ENCODE measurements around the gene GALNT10. TPM values are rescaled to one million over a fixed set of nuclear protein-coding genes. Genes with fewer than 3 reads are reported as not detected.

The GALNT10 gene
- polyA plus RNA-seq, 1 experiment = 203 TPM

DNA sequence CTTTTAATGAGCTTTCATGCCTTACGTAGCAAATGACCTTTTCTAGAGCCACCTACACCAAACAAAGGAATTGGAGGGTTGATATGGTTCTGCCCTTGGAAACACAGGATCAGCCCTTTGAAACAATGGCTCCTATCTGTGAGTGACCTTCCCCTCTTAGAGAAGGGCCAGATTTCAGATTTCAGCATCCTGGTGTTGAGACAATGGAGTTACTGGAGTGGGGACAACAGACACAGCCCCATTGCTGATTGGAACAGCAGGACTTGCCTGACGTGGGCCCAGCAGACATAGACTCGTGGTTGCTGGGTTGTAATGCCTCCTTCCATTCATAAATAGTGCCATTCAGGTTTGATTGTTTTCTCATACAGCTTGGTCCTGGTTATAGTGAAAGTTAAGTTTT is 96.0 kb downstream of the GALNT10 start:
- Histone ChIP-seq H3K36me3 (ENCODE audit: control insufficient read depth, insufficient read depth, low read length) (no peaks in the 10 kb centered on the region), H3K27me3 (ENCODE audit: control insufficient read depth, insufficient read depth, low read length) (no peaks in the 10 kb centered on the region), H3K4me3 (ENCODE audit: low read depth, low read length) (no peak overlapping the region)
- DNase-seq (ENCODE audit: low read depth) = no peak
- ChIA-PET POLR2A (interaction anchor here (0.6 to 0.7 kb wide), 3 partner anchors 10 to 218 kb away, joined by 3 to 4 read pairs (median 3); no protein-coding TSS in a partner anchor), CTCF (interaction anchor here (0.9 to 2.0 kb wide), 4 partner anchors 13 to 119 kb away, joined by 3 to 5 read pairs (median 3); no protein-coding TSS in a partner anchor)
- TF ChIP-seq, protein P1, sequence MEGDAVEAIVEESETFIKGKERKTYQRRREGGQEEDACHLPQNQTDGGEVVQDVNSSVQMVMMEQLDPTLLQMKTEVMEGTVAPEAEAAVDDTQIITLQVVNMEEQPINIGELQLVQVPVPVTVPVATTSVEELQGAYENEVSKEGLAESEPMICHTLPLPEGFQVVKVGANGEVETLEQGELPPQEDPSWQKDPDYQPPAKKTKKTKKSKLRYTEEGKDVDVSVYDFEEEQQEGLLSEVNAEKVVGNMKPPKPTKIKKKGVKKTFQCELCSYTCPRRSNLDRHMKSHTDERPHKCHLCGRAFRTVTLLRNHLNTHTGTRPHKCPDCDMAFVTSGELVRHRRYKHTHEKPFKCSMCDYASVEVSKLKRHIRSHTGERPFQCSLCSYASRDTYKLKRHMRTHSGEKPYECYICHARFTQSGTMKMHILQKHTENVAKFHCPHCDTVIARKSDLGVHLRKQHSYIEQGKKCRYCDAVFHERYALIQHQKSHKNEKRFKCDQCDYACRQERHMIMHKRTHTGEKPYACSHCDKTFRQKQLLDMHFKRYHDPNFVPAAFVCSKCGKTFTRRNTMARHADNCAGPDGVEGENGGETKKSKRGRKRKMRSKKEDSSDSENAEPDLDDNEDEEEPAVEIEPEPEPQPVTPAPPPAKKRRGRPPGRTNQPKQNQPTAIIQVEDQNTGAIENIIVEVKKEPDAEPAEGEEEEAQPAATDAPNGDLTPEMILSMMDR (IDR thresholded peaks at IDR 0.05; ENCODE audit: insufficient read depth, low read depth, low read length) = no peak

DNA sequence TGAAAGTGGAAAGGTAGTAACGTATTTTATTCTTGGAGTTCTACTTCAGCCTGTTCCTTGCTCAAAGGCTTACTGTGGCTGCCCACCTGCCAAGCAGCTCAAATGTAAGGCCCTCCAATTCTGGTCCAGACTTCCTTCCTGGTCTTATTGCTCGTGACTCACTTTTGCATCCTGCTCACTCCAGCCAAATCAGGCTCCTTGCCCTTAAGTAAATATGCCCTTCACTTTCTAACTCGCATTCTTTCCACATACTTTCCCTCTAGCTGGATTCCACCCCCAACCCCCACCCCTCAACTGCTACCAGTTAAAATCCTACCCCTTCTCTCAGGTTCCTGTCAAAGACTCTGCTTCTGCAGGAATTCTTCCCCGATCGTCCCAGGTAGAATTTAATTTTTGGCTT is 96.6 kb downstream of the GALNT10 start:
- DNase-seq (ENCODE audit: low read depth) = no peak
- CTCF ChIA-PET = interaction anchor here (1.0 to 2.0 kb wide), 4 partner anchors 14 to 118 kb away, joined by 3 to 5 read pairs (median 3); no protein-coding TSS in a partner anchor
- no peak overlapping the region for H3K4me3 ChIP-seq (ENCODE audit: low read depth, low read length)

DNA sequence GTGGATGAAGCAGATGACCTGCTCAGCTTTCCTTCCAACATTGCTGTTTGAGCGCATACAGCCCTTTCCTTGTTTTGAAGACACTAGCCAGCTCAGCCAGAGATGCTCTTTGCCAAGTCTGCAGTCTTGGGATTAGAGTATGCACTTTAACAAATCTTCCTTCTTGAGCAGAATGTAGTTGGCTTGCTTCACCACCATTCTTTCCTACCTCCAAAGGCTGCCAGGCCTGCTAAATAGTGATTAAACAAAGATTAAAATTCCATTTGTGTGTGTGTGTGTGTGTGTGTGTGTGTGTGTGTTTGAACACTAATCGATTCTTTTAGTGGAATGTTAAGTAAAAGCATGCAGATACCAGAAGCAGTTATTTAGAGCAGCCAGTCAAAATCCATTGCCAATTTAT is 97.6 kb downstream of the GALNT10 start:
- Histone ChIP-seq H3K36me3 (ENCODE audit: control insufficient read depth, insufficient read depth, low read length) (no peaks in the 10 kb centered on the region), H3K27me3 (ENCODE audit: control insufficient read depth, insufficient read depth, low read length) (no peaks in the 10 kb centered on the region), H3K4me3 (ENCODE audit: low read depth, low read length) (no peak overlapping the region)
- CTCF ChIA-PET = interaction anchor here (0.7 to 2.0 kb wide), 3 partner anchors 21 to 299 kb away, joined by 3 to 5 read pairs (median 4); no protein-coding TSS in a partner anchor
- POLR2A ChIA-PET = interaction anchor here (0.7 kb wide), 2 partner anchors 142 to 345 kb away, joined by 7 to 10 read pairs; no protein-coding TSS in a partner anchor
- TF ChIP-seq, protein P1 (IDR thresholded peaks at IDR 0.05; ENCODE audit: insufficient read depth, low read depth, low read length) = no peak
- DNase-seq (ENCODE audit: low read depth) = no peak

More for the DNA sequence above, 96.6 kb downstream of the GALNT10 start:
- H3K36me3 ChIP-seq (ENCODE audit: control insufficient read depth, insufficient read depth, low read length) = no peaks in the 10 kb centered on the region
- H3K27me3 ChIP-seq (ENCODE audit: control insufficient read depth, insufficient read depth, low read length) = no peaks in the 10 kb centered on the region
- TF ChIP-seq, protein P1 (IDR thresholded peaks at IDR 0.05; ENCODE audit: insufficient read depth, low read depth, low read length) = no peak
- POLR2A ChIA-PET = interaction anchor here (0.6 to 0.7 kb wide), 2 partner anchors 10 to 212 kb away, joined by 3 to 9 read pairs; no protein-coding TSS in a partner anchor

DNA sequence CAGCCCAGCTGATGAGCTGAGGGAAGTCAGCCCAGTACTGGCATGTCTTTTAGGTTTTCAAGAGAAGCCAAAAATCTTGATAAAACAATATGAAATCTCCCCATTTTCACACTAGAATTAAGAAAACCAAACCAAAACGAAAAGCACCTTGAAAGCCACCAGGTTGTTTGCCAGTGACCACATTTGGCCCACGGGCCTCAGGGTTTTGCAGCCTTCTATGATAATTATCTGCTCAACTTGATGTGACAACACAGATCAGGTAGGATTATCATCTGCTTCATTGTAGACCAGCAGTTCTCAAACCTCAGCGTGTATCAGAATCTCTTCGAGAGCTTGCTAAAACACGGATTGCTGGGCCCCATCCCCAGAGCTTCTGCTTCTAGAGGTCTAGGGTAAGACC is 101.4 kb downstream of the GALNT10 start:
- TF ChIP-seq, protein P1 (IDR thresholded peaks at IDR 0.05; ENCODE audit: insufficient read depth, low read depth, low read length) = no peak
- no peaks in the 10 kb centered on the region; the same call in 1 of the 2 replicates for H3K36me3 ChIP-seq (ENCODE audit: control insufficient read depth, insufficient read depth, low read length)
- no peak overlapping the region for H3K4me3 ChIP-seq (ENCODE audit: low read depth, low read length)
- POLR2A ChIA-PET = no interaction called here
- H3K27me3 ChIP-seq (ENCODE audit: control insufficient read depth, insufficient read depth, low read length) = no peaks in the 10 kb centered on the region
- CTCF ChIA-PET = interaction anchor here (1.6 kb wide), 1 partner anchor 17 kb away, joined by 4 read pairs; no protein-coding TSS in a partner anchor
- DNase-seq (ENCODE audit: low read depth) = no peak

DNA sequence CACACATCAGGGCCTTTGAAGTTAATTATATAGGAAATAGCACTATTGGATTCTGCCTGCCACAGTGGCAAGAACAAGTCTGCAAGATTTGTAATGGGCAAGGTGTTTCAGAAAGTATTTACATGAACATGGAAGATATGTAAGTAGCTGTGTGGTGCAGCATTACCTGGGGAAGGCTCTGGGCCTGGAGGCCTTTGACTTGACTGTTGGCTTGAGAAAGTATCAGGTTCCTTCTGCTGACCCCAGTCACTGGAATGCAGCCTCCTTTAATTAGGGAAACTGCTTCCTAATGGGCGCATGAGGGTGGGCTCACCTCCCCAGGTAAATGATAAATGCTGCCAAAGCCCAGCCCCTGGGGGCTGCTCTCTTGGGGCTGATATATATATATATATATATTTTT is 102.7 kb downstream of the GALNT10 start:
- CTCF ChIA-PET = interaction anchor here (1.6 kb wide), 1 partner anchor 15 kb away, joined by 4 read pairs; no protein-coding TSS in a partner anchor

More for the DNA sequence above, 102.7 kb downstream of the GALNT10 start:
- Histone ChIP-seq H3K27me3 (ENCODE audit: control insufficient read depth, insufficient read depth, low read length) (no peaks in the 10 kb centered on the region), H3K36me3 (ENCODE audit: control insufficient read depth, insufficient read depth, low read length) (no peaks in the 10 kb centered on the region; the same call in none of the 2 replicates), H3K4me3 (ENCODE audit: low read depth, low read length) (no peak overlapping the region)
- TF ChIP-seq, protein P1 (IDR thresholded peaks at IDR 0.05; ENCODE audit: insufficient read depth, low read depth, low read length) = no peak
- POLR2A ChIA-PET = no interaction called here
- DNase-seq (ENCODE audit: low read depth) = no peak
